Gastrocnemius medialis (tissue), 4 donors: ENCODE measurements around the gene ERC2.

ENCODE experiments used
- POLR2A ChIP-seq, 2 donors: fragments of 450-650 bp; IDR thresholded peaks; one replicate each; pipeline ENCODE4 v1.6.1; 2017; ENCODE audit warnings: antibody characterized with exemption in 2 of 2, mild to moderate bottlenecking in 2 of 2, moderate library complexity in 2 of 2
- TF ChIP-seq, protein P1 (sequence below), 5 experiments: fragments of 450-650 bp in 3 of 5; fragments of 200-600 bp in 2 of 5; sonication (generic) in 2 of 5; IDR thresholded peaks in 4 of 5; conservative IDR thresholded peaks in 1 of 5; 1 replicate in 4 of 5; 2 replicates in 1 of 5; pipeline ENCODE4 v1.5.1; 2016 to 2019; ENCODE audit warnings: antibody characterized with exemption in 5 of 5, mild to moderate bottlenecking in 3 of 5, moderate library complexity in 3 of 5

DNA sequence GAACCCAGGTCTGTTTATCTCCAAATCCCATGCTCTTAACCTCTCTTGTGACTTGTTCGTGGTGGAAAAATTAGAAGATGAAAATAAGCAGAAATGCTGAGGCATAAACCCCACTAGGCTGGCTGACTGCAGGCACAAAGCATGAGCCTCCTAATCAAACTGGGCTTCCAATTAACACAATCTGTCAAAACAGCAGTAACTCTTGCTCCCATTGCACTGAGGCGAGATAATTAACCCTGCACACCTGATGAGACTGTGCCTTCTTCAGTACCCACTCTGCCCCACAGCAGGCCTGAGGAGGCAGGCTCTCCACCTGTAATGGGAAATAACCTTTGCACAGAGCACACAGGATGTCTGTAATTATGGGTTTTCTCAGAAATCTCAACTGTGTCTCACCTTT lies 696.8 kb downstream of the ERC2 start:
- TF ChIP-seq, protein P1, sequence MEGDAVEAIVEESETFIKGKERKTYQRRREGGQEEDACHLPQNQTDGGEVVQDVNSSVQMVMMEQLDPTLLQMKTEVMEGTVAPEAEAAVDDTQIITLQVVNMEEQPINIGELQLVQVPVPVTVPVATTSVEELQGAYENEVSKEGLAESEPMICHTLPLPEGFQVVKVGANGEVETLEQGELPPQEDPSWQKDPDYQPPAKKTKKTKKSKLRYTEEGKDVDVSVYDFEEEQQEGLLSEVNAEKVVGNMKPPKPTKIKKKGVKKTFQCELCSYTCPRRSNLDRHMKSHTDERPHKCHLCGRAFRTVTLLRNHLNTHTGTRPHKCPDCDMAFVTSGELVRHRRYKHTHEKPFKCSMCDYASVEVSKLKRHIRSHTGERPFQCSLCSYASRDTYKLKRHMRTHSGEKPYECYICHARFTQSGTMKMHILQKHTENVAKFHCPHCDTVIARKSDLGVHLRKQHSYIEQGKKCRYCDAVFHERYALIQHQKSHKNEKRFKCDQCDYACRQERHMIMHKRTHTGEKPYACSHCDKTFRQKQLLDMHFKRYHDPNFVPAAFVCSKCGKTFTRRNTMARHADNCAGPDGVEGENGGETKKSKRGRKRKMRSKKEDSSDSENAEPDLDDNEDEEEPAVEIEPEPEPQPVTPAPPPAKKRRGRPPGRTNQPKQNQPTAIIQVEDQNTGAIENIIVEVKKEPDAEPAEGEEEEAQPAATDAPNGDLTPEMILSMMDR (IDR thresholded peaks at IDR 0.05 in 4 of 5, conservative IDR thresholded peaks at IDR 0.05 in 1 of 5) = no peak
- no peak for TF ChIP-seq POLR2A (IDR thresholded peaks at IDR 0.05)
